Measurements from ENCODE around the gene MPPED1.

GRCh38 chr22:43467216-43467940, 55.6 kb downstream of the MPPED1 start:
- no peak for TF ChIP-seq TAF1 (IDR thresholded peaks at IDR 0.05; ENCODE audit: low read depth)
- no peak for TF ChIP-seq YY1 (IDR thresholded peaks at IDR 0.05; ENCODE audit: low read depth)
- no peak for TF ChIP-seq REST (IDR thresholded peaks at IDR 0.05; ENCODE audit: low read depth)
- TF ChIP-seq MAX (IDR thresholded peaks at IDR 0.05): no peak
- TF ChIP-seq NFIC (IDR thresholded peaks at IDR 0.05): no peak
- TF ChIP-seq CEBPB (IDR thresholded peaks at IDR 0.05): no peak
- TF ChIP-seq EP300 (IDR thresholded peaks at IDR 0.05; ENCODE audit: borderline replicate concordance): no peak
- TF ChIP-seq TEAD4 (IDR thresholded peaks at IDR 0.05): no peak
- TF ChIP-seq TCF12 (IDR thresholded peaks at IDR 0.05; ENCODE audit: low read depth): no peak
- TF ChIP-seq CREB1 (IDR thresholded peaks at IDR 0.05; ENCODE audit: low read depth): no peak
- TF ChIP-seq RAD21 (IDR thresholded peaks at IDR 0.05; ENCODE audit: low read depth): no peak
- TF ChIP-seq USF1 (IDR thresholded peaks at IDR 0.05): no peak
